Ishikawa (cell line): ENCODE data around the gene SLX9.

Source experiments
- CEBPB ChIP-seq: IDR thresholded peaks from 2 replicates; pipeline ENCODE4 v1.6.1; 2012
- EP300 ChIP-seq: IDR thresholded peaks from 2 replicates; pipeline ENCODE4 v1.6.1; 2012; ENCODE audit warnings: borderline replicate concordance
- TEAD4 ChIP-seq: IDR thresholded peaks from 2 replicates; pipeline ENCODE4 v1.6.1; 2012
- TF ChIP-seq, protein P1 (sequence below): IDR thresholded peaks from 2 replicates; pipeline ENCODE4 v1.6.1; 2012; ENCODE audit warnings: low read depth, mild to moderate bottlenecking

DNA sequence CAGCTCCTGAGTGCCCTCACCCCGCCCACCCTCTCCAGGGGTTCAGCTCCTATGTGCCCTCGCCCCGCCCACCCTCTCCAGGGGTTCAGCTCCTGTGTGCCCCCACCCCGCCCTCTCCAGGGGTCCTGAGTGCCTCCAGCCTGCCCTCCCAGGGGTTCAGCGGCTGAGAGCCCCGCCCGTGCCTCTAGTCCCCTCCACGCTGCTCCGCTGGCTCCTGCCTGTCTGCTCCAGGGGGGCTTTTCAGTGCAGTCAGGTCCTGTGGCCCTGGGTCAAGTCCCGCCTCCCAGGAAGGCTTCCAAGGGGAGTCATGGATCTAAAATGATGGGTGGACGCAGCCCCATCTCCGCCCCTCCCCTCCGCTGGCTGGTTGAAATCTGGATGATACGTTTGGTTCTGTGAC is 33.8 kb downstream of the SLX9 start:
- no peak for TF ChIP-seq CEBPB
- TF ChIP-seq, protein P1, sequence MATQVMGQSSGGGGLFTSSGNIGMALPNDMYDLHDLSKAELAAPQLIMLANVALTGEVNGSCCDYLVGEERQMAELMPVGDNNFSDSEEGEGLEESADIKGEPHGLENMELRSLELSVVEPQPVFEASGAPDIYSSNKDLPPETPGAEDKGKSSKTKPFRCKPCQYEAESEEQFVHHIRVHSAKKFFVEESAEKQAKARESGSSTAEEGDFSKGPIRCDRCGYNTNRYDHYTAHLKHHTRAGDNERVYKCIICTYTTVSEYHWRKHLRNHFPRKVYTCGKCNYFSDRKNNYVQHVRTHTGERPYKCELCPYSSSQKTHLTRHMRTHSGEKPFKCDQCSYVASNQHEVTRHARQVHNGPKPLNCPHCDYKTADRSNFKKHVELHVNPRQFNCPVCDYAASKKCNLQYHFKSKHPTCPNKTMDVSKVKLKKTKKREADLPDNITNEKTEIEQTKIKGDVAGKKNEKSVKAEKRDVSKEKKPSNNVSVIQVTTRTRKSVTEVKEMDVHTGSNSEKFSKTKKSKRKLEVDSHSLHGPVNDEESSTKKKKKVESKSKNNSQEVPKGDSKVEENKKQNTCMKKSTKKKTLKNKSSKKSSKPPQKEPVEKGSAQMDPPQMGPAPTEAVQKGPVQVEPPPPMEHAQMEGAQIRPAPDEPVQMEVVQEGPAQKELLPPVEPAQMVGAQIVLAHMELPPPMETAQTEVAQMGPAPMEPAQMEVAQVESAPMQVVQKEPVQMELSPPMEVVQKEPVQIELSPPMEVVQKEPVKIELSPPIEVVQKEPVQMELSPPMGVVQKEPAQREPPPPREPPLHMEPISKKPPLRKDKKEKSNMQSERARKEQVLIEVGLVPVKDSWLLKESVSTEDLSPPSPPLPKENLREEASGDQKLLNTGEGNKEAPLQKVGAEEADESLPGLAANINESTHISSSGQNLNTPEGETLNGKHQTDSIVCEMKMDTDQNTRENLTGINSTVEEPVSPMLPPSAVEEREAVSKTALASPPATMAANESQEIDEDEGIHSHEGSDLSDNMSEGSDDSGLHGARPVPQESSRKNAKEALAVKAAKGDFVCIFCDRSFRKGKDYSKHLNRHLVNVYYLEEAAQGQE: no peak
- 0 out of 2 replicates have a peak, but pooled peaks have one; percentile 16 for TF ChIP-seq TEAD4
- peak; percentile 47 for TF ChIP-seq EP300
